Fibroblast of skin of scalp (primary cell): ENCODE results near the gene GABRE.
A peak's percentile ranks its signal among the peaks of the same experiment; 100 is the strongest.
"Not testable (repeated sequence)": the region's sequence is repeated elsewhere in the genome, so short reads cannot be mapped to it uniquely, and the experiment has no call there.

Experiments
- DNase-seq: peaks from one replicate; pipeline ENCODE4 v3.0.0-alpha.2; 2013

Gene GABRE

DNA sequence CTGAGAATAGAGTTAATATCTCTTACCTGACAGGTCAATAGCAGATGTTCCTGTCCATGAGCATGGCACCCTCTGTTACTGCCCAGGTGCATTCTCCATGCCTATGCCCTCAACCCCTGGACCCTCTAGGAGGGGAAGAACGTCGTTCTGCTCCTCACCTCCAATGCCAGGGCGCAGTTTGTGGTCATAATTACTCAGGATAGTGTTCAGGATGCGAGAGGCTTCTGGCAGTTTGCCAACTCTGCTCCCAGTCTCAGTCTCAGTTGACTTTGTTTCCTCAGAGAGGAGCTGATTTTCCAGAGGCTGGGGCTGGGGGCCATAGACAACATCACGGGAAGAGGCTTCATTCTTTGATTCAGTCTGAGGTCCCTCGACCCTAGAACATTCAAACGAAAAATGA is 4.4 kb downstream of the GABRE start:
- no peak for DNase-seq

GRCh38 chrX:151966236-151966635 is 8.2 kb downstream of the GABRE start:
- DNase-seq, result no peak

GRCh38 chrX:151962034-151962433 is 12.4 kb downstream of the GABRE start:
- no peak for DNase-seq

- no peak for DNase-seq
Observed at GRCh38 chrX:151958101-151958500, 16.4 kb downstream of the GABRE start.

- no peak for DNase-seq
Observed at GRCh38 chrX:151954730-151955129, 19.7 kb downstream of the GABRE start.

DNA sequence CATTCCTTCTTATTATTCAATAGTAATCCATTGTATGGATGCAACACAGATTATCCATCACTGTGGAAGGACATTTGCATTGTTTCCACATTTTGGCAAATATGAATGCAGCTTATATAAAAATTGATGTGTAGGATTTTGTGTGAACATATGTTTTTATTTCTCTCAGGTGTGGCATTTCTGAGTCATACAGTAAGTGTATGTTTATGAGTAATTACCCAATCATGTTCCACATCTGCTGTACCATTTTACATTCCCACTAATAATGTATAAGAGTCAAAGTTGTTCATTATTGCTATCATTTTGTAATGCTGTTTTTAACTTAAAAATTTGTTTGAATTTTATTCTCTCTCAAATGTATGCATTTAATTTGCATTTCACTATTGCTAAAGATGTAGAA is 36.3 kb downstream of the GABRE start:
- no peak for DNase-seq

GRCh38 chrX:151935358-151935757 is 39.1 kb downstream of the GABRE start:
- no peak for DNase-seq

- peak; percentile 38 for DNase-seq
Observed at GRCh38 chrX:151929126-151929525, 45.4 kb downstream of the GABRE start.

DNA sequence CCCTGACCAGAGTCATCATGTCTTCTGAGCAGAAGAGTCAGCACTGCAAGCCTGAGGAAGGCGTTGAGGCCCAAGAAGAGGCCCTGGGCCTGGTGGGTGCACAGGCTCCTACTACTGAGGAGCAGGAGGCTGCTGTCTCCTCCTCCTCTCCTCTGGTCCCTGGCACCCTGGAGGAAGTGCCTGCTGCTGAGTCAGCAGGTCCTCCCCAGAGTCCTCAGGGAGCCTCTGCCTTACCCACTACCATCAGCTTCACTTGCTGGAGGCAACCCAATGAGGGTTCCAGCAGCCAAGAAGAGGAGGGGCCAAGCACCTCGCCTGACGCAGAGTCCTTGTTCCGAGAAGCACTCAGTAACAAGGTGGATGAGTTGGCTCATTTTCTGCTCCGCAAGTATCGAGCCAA is 50.8 kb downstream of the GABRE start:
- no peak for DNase-seq

GRCh38 chrX:151922692-151923091 is 51.8 kb downstream of the GABRE start:
- DNase-seq, result no peak

DNA sequence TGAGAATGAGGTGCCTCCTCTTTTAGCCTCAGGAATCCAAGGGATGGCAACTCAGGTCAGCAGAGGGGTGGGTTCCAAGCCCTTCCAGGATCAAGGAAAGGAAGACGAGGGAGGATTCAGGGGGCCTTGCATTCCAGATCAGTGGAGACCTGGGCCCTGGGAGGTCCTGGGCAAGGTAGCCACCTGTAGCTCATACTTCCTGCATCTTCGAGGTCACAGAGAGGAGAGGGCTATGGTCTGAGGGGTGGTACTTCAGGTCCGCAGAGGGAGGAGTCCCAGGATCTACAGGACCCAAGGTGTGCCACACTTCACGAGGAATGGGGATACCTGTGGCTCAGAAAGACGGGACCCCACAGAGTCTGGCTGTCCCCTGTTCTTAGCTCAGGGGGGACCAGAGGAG is 52.6 kb downstream of the GABRE start:
- no peak for DNase-seq

DNA sequence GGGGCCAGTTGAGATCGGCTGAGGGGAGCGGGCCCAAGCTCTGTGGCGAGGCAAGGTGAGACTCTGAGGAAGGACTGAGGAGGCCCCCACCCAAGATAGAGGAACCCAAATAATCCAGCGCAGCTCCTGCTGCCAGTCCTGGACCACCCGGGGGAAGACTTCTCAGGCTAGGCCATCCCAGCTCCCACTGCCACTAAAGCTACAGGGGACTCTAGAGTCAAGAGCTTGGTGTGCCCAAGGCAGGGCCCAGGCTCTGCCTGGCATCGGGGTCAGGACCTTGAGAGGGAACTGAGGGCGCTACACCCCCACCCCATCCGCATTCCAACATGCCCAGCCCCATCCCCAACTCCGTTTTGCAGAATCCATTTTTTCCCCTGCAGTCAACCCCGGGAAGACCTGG is 53.2 kb downstream of the GABRE start:
- DNase-seq, result no peak

GRCh38 chrX:151920530-151920929 is 53.9 kb downstream of the GABRE start:
- no peak for DNase-seq

GRCh38 chrX:151920101-151920500 is 54.4 kb downstream of the GABRE start:
- no peak for DNase-seq

DNA sequence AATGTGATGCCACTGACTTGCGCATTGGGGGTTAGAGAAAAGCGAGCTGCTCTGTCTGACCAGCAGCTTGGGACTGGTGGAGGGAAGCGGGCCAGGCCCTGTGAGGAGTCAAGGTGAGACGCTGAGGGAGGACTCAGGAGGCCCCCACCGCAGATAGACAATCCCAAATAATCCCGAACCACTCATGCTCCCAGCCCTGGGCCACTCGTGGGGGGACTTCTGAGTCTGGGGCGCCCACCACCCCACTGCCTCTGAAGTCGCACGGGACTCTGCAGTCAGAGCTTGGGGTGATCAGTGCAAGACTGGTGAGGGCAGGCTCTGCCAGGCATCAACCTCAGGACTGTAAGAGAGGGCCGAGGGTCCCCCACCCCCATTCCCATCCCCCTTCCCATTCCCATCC is 54.9 kb downstream of the GABRE start:
- DNase-seq, result no peak

DNA sequence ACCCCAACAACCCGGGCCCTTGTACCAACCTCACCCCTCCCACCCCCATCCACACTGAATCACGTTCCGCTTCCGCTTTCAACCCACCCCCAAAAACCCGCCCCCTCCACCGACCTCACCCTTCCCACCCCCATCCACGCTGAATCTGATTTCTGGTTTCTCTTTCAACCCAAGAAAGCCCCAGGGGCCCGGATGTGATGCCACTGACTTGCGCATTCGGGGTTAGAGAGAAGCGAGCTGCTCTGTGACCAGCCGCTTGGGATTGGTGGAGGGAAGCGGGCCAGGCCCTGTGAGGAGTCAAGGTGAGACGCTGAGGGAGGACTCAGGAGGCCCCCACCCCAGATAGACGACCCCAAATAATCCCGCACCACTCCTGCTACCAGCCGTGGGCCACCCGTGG is 55.7 kb downstream of the GABRE start:
- DNase-seq, result not testable (repeated sequence)

GRCh38 chrX:151912780-151913179 is 61.7 kb downstream of the GABRE start, which contains the start of gene MAGEA4:
Gene MAGEA4 (plus strand): TSS chrX:151912889. CDS start chrX:151923665, 10,776 bp downstream.
- DNase-seq, result no peak

- no peak for DNase-seq
Observed at GRCh38 chrX:151912221-151912620, 62.3 kb downstream of the GABRE start.

DNA sequence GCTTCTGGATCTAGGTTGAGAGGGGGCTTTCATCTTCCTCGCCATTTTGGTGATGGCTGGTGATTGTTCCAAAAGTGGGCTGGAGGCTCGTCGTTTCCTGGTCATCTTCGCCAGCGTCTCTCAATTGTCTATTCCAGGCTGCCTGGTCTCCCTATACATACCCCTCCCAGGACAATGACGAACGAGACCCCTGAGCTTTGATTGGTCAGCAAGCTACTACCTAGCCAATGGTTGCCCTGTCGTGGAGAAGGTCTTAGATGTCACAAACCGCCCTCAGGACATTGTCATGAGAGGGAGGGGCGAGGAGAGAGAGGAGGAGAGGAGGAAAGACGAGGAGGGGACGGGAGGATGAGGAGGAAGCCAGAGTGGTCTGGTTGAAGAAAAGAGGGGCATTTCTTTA is 69.5 kb downstream of the GABRE start:
- no peak for DNase-seq
